ENCODE data around the gene CEP290.

GRCh38 chr12:88163371-88163770, 21.5 kb upstream of the CEP290 start:
- TF ChIP-seq POLR2A (IDR thresholded peaks at IDR 0.05) (no peak), EP300 (IDR thresholded peaks at IDR 0.05) (no peak)
- TF ChIP-seq, protein P1, sequence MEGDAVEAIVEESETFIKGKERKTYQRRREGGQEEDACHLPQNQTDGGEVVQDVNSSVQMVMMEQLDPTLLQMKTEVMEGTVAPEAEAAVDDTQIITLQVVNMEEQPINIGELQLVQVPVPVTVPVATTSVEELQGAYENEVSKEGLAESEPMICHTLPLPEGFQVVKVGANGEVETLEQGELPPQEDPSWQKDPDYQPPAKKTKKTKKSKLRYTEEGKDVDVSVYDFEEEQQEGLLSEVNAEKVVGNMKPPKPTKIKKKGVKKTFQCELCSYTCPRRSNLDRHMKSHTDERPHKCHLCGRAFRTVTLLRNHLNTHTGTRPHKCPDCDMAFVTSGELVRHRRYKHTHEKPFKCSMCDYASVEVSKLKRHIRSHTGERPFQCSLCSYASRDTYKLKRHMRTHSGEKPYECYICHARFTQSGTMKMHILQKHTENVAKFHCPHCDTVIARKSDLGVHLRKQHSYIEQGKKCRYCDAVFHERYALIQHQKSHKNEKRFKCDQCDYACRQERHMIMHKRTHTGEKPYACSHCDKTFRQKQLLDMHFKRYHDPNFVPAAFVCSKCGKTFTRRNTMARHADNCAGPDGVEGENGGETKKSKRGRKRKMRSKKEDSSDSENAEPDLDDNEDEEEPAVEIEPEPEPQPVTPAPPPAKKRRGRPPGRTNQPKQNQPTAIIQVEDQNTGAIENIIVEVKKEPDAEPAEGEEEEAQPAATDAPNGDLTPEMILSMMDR (IDR thresholded peaks at IDR 0.05), result no peak
